Spleen (tissue), 7 donors: ENCODE data around the gene HSP90B1.

Experiments
- POLR2A ChIP-seq, 3 donors: fragments of 450-650 bp; IDR thresholded peaks; one replicate each; pipeline ENCODE4 v1.5.1; 2017; ENCODE audit warnings: antibody characterized with exemption in 3 of 3, mild to moderate bottlenecking in 1 of 3
- POLR2AphosphoS5 ChIP-seq, 3 donors: sonication (generic); formaldehyde crosslinking; IDR thresholded peaks; one replicate each; pipeline ENCODE4 v1.5.1; 2017; ENCODE audit warnings: antibody characterized with exemption in 3 of 3
- TF ChIP-seq, protein P1 (sequence below), 11 experiments: fragments of 200-600 bp in 7 of 11; fragments of 450-650 bp in 4 of 11; sonication (generic) in 4 of 11; IDR thresholded peaks in 8 of 11; conservative IDR thresholded peaks in 3 of 11; 1 replicate in 7 of 11; 2 replicates in 4 of 11; pipeline versions ENCODE4 v1.4.0 to v1.8.0; 2016 to 2021; ENCODE audit warnings: antibody characterized with exemption in 11 of 11, inconsistent platforms in 4 of 11, mild to moderate bottlenecking in 1 of 11
- donor health status: DM: no; HTN: no; CAD: no; lungs with moderate emphysema.
- donor health status: DM: no; HTN: no; CAD: no.
- donor health status: DM: no; HTN: no; CAD: no.

GRCh38 chr12:103917873-103918272 is 12.3 kb upstream of the HSP90B1 start:
- TF ChIP-seq, protein P1, sequence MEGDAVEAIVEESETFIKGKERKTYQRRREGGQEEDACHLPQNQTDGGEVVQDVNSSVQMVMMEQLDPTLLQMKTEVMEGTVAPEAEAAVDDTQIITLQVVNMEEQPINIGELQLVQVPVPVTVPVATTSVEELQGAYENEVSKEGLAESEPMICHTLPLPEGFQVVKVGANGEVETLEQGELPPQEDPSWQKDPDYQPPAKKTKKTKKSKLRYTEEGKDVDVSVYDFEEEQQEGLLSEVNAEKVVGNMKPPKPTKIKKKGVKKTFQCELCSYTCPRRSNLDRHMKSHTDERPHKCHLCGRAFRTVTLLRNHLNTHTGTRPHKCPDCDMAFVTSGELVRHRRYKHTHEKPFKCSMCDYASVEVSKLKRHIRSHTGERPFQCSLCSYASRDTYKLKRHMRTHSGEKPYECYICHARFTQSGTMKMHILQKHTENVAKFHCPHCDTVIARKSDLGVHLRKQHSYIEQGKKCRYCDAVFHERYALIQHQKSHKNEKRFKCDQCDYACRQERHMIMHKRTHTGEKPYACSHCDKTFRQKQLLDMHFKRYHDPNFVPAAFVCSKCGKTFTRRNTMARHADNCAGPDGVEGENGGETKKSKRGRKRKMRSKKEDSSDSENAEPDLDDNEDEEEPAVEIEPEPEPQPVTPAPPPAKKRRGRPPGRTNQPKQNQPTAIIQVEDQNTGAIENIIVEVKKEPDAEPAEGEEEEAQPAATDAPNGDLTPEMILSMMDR (IDR thresholded peaks at IDR 0.05 in 8 of 11, conservative IDR thresholded peaks at IDR 0.05 in 3 of 11) = no peak
- no peak for TF ChIP-seq POLR2AphosphoS5 (IDR thresholded peaks at IDR 0.05)
- no peak for TF ChIP-seq POLR2A (IDR thresholded peaks at IDR 0.05)
